NCI-H82 (cell line): ENCODE measurements around the gene CFHR4.
"Not testable (repeated sequence)": the region's sequence is repeated elsewhere in the genome, so short reads cannot be mapped to it uniquely, and the experiment has no call there.

ENCODE experiments used
- DNase-seq: peaks from one replicate; lab custom pipeline; 2025; lab: John Stamatoyannopoulos, UW

CFHR4 gene

DNA sequence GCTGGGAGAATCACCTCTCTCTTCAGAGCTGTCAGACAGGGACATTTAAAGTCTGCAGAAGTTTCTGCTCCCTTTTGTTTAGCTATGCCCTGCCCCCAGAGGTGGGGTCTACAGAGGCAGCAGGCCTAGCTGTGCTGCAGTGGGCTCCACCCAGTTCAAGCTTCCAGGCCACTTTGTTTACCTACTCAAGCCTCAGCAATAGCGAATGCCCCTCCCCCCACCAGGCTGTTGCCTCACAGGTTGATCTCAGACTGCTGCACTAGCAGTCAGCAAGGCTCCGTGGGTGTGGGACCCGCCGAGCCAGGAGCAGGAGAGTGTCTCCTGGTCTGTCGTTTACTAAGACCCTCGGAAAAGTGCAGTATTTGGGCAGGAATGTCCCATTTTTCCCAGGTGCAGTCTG lies 53.6 kb downstream of the CFHR4 start:
- peak; percentile 49 for DNase-seq

DNA sequence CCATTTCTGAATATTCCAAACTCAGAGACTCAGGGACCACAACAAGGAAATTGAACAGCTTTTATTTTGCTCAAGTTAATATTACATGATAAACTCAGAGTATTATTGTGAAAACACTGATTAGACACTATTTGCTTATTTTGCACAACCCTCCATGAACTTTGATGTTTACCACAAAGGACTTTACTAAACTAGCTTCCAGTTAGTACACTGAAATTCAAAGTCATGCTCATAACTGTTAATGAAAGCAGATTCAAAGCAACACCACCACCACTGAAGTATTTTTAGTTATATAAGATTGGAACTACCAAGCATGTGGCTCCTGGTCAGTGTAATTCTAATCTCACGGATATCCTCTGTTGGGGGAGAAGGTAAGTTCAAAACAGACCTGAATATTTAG lies 55.7 kb downstream of the CFHR4 start, which contains the start of gene CFHR2:
TSS of gene CFHR2 (plus strand) at position 171 of the 400 bp plus-strand sequence. CDS start at position 314, 143 bp downstream.
- not testable (repeated sequence) for DNase-seq

DNA sequence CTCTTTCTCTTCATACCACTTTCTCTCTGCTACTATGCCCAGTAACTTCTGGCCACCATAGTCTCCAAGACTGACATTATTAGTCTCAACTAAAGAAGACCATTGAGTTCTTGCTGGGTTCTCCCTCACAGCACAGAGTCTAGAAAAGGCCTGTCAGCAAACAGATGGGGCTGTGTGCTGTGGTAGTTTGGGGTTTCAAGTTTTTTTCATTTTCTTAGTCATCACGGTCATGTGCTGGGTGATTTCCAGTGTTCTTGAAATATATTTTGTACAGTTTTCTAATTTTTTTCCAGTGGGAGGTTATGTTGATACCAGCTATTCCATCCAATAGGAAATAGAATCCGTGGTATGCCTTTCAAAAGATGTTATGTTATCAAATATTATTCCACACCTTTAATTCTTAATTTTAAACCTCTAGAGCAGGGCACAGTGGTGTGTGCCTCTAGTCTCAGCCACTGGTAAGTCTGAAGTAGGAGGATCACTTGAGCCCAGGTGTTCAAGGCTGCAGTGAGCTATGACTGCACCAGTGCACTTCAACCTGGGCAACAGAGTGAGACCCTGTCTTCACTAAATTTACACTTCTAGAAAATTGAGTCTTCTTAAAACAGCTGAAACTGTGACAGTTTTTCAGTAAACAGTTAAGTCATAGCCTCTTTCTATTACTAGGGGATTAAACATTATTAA lies 64.0 kb downstream of the CFHR4 start:
- DNase-seq, result no peak

DNA sequence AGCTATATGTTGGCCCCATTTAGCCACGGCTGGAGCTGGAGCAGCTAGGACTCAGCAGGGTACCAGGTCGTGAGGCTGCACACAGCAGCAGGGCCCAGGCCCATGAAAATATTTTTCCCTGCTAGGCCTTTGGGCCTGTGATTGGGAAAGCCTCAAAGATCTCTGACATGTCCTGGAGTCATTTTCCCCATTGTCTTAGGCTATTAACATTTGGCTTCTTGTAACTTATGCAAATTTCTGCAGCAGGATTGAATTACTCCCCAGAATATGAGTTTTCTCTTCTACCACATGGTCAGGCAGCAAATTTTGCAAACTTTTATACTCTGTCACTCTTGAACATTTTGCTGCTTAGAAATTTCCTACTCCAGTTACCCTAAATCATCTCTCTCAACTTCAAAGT lies 66.9 kb downstream of the CFHR4 start:
- no peak for DNase-seq

DNA sequence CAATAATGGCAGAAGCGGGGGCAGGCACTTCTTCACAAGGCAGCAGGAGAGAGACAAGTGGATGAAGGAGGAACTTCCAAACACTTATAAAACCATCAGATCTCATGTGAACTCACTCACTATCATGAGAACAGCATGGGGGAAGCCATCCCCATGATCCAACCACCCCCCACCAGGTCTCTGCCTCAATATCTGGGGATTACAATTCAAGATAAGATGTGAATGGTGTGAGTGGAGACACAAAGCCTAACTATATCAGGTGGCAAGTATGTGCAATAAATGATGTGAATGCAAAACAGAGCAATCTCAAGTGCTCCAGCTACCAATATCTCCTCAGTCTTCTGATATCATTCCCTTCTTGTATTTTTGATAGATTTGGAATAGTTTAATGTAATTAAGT lies 68.1 kb downstream of the CFHR4 start:
- DNase-seq, result no peak

DNA sequence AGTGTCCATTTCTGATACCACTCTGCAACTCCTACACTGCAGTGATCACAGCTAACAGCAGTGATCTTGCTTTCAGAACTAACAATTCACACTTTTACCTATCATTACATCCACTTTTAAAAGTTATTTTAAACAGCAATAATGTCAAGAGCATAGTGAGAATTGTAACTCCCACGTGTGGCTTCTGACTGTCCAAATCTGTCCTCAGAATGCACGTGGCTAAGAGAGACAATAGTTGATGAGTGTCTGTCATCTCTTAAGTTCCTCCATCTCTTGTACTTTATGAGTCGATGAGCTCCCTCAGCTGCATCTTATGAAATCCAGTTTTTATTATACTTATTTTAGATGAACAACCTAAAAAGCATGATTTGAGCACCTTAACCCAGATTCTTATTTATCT lies 73.0 kb downstream of the CFHR4 start:
- no peak for DNase-seq
